ENCODE results near the gene MAB21L1.

The MAB21L1 gene

DNA sequence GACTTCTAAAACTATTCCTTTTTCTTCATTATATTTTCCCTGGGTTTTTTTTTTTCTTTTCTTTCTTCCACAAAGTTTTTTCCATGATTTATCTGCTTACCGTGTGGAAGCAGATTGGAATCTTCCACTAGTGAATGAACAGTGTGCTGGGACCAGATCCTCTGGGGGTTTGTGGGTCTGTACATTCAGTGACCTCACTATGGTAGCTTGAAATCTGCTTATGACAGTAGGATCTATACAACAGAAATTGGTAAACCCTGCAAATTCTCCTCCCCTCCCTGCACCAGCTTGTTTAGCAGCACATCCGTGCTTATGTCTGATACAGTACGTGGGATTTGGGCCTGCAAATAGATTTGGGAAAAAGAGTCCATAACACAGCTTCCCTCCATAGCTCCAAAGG, 26.0 kb upstream of the MAB21L1 start:
- no peak for DNase-seq (ENCODE audit: low read depth)
- TF ChIP-seq, protein P1, sequence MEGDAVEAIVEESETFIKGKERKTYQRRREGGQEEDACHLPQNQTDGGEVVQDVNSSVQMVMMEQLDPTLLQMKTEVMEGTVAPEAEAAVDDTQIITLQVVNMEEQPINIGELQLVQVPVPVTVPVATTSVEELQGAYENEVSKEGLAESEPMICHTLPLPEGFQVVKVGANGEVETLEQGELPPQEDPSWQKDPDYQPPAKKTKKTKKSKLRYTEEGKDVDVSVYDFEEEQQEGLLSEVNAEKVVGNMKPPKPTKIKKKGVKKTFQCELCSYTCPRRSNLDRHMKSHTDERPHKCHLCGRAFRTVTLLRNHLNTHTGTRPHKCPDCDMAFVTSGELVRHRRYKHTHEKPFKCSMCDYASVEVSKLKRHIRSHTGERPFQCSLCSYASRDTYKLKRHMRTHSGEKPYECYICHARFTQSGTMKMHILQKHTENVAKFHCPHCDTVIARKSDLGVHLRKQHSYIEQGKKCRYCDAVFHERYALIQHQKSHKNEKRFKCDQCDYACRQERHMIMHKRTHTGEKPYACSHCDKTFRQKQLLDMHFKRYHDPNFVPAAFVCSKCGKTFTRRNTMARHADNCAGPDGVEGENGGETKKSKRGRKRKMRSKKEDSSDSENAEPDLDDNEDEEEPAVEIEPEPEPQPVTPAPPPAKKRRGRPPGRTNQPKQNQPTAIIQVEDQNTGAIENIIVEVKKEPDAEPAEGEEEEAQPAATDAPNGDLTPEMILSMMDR (conservative IDR thresholded peaks at IDR 0.05; ENCODE audit: control insufficient read depth, insufficient read depth, low read depth, low read length): no peak

DNA sequence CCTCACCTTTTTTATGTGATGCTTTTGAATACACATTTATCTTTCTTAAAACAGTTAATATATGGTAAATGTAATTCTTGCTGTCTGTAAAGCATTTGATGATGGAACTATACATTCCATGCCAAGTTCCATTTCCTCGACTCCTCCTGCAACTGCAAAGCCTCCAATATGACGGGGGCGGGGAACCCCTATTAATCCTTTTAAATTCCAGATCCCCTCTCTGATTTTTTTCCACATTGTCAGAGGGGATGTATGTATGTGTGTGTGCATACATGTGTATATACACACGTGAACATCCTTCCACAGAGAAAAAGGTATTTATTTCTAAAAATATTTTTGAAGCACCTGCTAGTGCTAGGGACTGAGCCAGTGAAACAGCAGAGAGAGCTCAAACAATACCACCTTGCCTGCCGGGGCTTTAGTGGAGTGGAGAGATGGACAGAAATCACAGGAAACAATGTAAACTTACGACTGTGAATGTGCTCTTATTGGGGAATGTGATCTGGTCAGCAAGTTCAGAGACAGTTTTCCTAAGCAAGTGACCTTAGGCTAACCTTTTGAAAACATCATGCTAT, 25.3 kb upstream of the MAB21L1 start:
- TF ChIP-seq, protein P1 (conservative IDR thresholded peaks at IDR 0.05; ENCODE audit: control insufficient read depth, insufficient read depth, low read depth, low read length): no peak
- DNase-seq (ENCODE audit: low read depth): no peak
- H3K4me3 ChIP-seq (ENCODE audit: control insufficient read depth, low read depth, low read length): no peak overlapping the region

More for the DNA sequence above, 26.0 kb upstream of the MAB21L1 start:
- H3K4me3 ChIP-seq (ENCODE audit: control insufficient read depth, low read depth, low read length): no peak overlapping the region

DNA sequence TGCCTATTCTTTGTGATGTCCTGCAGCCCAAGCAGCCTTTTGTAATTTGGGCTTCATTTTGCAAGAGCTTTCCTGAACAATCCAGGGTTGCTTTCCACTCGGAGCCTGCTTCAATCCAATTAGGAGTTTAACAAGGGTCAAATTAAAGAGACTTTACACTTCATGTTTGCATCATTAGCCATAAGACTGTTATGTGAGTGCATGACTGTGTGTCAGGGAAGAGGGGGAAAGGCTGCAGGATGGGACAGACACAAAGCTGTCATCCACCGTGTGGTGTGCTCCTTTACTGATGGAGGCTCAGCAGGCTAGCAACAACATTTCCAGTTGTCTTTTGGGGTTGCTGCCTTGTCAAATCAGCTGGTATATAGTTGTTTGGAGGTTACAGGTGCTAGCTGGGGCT, 23.7 kb upstream of the MAB21L1 start:
- TF ChIP-seq, protein P1 (conservative IDR thresholded peaks at IDR 0.05; ENCODE audit: control insufficient read depth, insufficient read depth, low read depth, low read length): no peak
- DNase-seq (ENCODE audit: low read depth): no peak
- H3K4me3 ChIP-seq (ENCODE audit: control insufficient read depth, low read depth, low read length): no peak overlapping the region

DNA sequence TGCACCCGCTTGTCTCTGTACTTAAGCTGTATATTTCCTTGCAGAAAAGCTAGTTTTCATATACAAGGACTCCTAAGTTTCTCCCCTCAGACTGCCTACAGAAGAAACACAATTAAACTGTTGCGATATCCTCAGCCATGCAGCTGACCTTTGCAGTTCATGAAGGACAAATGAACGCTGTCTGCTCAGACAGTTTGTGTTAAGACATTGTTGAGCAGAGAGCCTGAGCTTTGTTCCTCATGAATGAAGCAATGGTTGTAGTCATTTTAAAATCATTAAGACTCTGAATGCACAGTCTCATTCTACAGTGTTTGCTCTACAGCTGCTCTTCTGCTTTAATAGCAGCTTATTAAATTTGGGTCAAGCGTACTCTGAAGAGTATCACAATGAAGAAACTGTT, 23.2 kb upstream of the MAB21L1 start:
- TF ChIP-seq, protein P1 (conservative IDR thresholded peaks at IDR 0.05; ENCODE audit: control insufficient read depth, insufficient read depth, low read depth, low read length): no peak
- no peak for DNase-seq (ENCODE audit: low read depth)
- H3K4me3 ChIP-seq (ENCODE audit: control insufficient read depth, low read depth, low read length): no peak overlapping the region

DNA sequence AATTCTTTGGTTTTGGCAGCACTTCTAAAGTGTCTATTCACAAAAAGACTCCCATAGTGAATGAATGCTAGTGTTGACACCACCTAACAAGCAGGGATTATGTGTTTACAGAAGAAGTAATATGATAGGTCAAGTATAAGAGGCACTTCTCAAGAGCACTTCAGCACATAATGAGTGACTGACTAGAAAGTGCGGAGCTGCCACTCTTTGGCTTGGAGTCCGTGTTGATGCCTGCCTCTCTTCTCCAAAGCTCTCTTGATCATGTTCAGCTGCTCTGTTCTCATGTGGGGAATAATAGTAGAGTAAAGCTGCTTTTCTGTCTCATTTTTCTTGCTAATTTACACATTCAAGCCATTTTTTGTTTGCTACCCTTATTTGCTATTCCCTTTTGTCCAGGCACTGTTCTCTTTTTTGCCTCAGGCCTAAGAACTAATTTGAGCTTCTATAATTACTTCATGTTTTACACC, 22.7 kb upstream of the MAB21L1 start:
- DNase-seq (ENCODE audit: low read depth): no peak
- TF ChIP-seq, protein P1 (conservative IDR thresholded peaks at IDR 0.05; ENCODE audit: control insufficient read depth, insufficient read depth, low read depth, low read length): no peak
- H3K4me3 ChIP-seq (ENCODE audit: control insufficient read depth, low read depth, low read length): no peak overlapping the region

DNA sequence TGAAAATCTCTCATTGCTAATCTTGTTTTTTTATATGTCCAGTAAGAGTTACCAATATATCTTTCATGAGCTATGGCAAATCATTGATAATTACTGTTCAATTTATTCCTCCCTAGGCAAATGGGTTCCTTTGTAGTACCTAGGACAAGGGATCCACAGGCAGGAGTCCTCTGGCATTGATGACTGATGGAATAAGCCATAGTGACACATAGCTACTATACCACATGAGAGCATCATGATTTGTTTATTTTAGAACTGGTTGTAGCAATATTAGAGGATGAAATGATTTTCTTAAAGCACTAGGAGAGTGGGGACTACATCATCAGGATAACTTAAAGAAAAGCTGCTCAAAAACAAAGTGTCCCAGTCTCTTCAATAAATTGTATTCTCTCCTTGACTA, 21.7 kb upstream of the MAB21L1 start:
- TF ChIP-seq, protein P1 (conservative IDR thresholded peaks at IDR 0.05; ENCODE audit: control insufficient read depth, insufficient read depth, low read depth, low read length): no peak
- no peak overlapping the region for H3K4me3 ChIP-seq (ENCODE audit: control insufficient read depth, low read depth, low read length)
- no peak for DNase-seq (ENCODE audit: low read depth)

Data from fibroblast of mammary gland (primary cell).